LNCAP (cell line): ENCODE data around the gene HOXA3.

Experiments
- TF ChIP-seq, protein P1 (sequence below): fragments of 450-650 bp; IDR thresholded peaks from 2 replicates; pipeline ENCODE4 v1.5.1; 2017; ENCODE audit warnings: mild to moderate bottlenecking

The HOXA3 gene

DNA sequence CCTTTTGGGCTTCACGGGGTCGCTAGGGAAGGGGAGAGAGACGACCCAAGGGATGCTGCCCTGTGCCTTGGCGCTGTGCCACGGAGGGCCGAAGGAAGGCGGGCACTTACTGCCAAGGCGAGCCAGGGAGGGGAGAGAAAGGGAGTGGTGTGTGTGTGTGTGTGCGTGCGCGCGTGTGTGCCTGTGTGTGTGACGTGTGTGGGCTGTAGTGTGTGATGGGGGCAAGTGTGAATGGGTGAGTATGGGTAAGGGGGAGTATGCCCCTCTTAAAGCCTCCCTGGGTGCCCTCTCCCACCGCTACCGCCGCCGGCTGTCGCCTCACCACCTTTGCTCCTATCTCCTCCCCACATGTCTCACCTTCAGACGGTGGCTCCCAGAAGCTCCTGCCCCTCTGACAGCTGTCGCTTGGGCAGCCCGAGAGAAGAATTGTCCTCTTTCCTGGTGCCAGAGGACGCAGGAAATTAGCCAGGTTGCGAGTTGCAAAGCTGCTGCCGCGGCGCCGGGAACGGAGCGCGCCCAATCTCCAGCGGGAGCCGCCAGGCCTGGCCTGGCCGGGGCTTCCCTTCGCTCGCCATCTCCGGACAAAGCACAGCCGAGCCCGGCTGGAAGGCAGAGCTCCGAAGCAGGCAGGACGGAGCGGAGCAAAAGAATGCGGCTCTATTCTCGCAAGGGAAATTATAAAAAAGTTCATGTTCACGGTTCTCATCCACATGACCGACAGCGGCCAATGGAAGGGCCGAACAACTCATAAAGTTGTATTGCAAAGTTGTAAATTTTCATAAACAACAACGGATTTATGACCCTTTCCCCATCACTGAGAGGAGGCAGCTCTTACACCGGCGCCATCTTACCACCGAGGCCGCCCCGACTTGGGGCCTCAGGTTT, at the start of gene HOXA3:
TSS of gene HOXA3 (minus strand) at position 653 of the 885 bp plus-strand sequence. CDS start 41,943 bp downstream, outside the sequence.
- TF ChIP-seq, protein P1, sequence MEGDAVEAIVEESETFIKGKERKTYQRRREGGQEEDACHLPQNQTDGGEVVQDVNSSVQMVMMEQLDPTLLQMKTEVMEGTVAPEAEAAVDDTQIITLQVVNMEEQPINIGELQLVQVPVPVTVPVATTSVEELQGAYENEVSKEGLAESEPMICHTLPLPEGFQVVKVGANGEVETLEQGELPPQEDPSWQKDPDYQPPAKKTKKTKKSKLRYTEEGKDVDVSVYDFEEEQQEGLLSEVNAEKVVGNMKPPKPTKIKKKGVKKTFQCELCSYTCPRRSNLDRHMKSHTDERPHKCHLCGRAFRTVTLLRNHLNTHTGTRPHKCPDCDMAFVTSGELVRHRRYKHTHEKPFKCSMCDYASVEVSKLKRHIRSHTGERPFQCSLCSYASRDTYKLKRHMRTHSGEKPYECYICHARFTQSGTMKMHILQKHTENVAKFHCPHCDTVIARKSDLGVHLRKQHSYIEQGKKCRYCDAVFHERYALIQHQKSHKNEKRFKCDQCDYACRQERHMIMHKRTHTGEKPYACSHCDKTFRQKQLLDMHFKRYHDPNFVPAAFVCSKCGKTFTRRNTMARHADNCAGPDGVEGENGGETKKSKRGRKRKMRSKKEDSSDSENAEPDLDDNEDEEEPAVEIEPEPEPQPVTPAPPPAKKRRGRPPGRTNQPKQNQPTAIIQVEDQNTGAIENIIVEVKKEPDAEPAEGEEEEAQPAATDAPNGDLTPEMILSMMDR: no peak

DNA sequence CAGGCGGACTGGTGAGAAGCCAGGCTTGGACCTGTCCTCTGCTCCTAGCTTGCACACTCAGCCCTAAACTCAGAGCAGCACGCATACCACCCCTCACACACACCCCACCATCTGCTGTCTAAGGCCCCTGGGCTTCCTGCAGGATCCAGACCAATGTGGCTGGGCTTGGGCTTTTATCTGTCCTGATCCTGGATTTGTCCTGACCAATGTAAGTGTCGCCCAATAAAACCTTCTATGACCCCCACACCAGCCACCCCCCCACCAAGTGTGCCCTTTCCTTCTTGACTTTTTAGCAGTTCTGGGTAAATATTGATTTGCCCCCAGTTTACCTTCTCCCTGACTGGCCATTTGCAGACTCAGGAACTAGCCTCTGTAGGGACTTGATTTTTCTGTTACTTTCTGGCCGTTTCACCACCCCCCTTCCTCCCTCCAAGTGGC, 49.2 kb upstream of the HOXA3 start:
- TF ChIP-seq, protein P1: no peak

DNA sequence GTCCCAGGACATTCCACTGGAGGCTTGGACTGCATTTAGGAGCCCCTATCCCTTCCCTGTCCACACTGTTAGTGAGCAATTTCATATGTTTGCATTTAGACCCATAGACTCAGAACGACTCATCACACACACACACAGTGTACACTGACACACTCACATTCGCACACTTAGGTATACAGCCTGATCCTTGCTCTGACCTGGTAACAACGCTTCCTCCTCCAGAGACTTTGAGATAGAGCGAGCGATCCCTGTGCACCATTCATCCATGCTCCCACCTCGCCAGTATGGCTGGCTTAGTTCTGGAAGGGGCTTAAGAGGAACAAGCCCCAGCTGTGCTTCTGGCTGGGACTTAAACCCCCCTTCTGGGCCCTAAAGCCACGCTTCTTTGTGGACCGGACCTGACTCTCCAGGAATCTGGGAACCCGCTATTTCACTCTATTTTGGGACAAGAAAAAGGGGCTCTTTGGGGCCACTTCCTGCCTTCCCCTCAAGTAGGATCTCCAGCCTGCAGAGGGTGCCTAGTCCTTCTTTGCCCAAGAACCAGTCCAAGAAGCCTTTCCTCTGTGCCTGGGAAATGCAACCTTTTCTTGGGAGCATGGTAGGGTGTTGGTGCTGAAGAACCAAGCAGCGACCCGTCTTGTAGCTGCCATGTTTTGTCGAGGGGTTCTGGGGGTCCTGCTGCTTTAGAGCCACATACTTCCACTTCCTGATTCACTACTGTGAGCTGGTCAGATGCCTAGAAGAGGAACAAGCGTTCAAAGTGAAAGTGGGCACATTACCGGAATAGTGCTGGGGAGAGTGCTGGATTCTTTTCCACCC, 48.6 kb upstream of the HOXA3 start:
- TF ChIP-seq, protein P1: no peak

DNA sequence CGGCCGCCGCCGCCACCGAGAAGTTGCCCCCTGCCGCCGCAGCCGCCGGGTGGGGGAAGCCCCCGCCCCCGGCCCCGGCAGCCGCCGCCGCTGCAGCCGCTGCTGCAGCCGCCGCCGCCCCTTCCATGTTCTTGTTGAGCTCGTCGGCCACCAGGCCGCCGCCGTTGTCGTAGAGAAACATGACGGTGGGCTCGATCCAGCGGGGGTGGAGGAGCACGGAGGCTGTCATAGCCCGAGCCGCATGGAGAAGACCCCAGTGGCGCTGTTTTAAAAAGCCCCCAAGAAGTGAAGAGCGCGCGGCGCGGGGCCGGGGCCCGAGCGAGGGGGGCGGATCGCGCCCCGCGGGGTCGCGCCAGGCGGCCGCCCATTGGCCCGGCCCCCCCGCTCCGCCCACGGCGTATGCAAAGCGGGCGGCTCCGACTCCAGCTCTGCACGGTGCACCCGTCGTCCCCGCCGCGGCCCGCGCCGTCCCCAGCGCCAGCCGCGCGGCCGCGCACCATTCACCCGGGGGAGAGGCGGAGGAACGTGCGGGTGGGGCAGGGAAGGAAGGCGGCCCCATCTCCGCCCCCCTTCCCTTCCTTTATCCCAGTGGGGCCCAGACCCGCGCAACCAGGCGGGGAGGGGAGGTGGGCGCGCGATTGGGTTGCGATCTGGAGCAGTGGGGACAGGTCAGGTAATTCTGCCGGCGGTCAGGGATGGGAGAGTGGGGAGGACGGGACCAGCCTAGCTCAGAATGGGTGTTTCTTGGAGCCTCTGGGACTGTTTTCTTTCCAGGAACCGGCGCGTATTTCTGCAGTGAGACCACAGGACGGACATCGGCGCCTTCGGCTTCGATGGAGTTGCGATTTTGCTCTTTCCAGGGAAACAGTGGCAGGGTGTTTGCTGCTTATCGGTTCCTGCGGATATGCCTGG, 47.7 kb upstream of the HOXA3 start, which contains the start of gene HOXA13:
TSS of gene HOXA13 (minus strand) at position 243 of the 912 bp plus-strand sequence. CDS start at position 229, 14 bp downstream.
- TF ChIP-seq, protein P1: no peak

GRCh38 chr7:27198871-27199801, 46.8 kb upstream of the HOXA3 start:
- TF ChIP-seq, protein P1: no peak

- TF ChIP-seq, protein P1: no peak
These were observed 45.9 kb upstream of the HOXA3 start for GRCh38 chr7:27198138-27198841.
